Measurements from ENCODE around the gene ATP5PB.

- TF ChIP-seq CTCF (IDR thresholded peaks at IDR 0.05) (no peak), EP300 (IDR thresholded peaks at IDR 0.05) (no peak), POLR2A (IDR thresholded peaks at IDR 0.05) (no peak), POLR2AphosphoS5 (IDR thresholded peaks at IDR 0.05) (peak in 1 of 4 donors; percentile 24)
These were observed 42.9 kb upstream of the ATP5PB start for GRCh38 chr1:111406321-111406768.

Data from sigmoid colon (tissue), 4 donors.